ENCODE data around the gene AHCYL1.
"Not testable (repeated sequence)": the region's sequence is repeated elsewhere in the genome, so short reads cannot be mapped to it uniquely, and the experiment has no call there.

AHCYL1 gene

GRCh38 chr1:109984456-109985246 is at the start of gene AHCYL1:
Gene AHCYL1 (plus strand): TSS chr1:109984765. CDS start chr1:109985053, 288 bp downstream.
- no peak for TF ChIP-seq ZNF274 (IDR thresholded peaks at IDR 0.05; ENCODE audit: low read depth, low read length)
- H3K4me3 ChIP-seq (ENCODE audit: low read length) = peak within 1 kb of the TSS; percentile 75

GRCh38 chr1:109935451-109935900 is 49.1 kb upstream of the AHCYL1 start:
- H3K4me3 ChIP-seq (ENCODE audit: low read length) = no peak overlapping the region
- TF ChIP-seq ZNF274 (IDR thresholded peaks at IDR 0.05; ENCODE audit: low read depth, low read length) = no peak

GRCh38 chr1:109937738-109938137 is 46.8 kb upstream of the AHCYL1 start:
- H3K4me3 ChIP-seq (ENCODE audit: low read length) = no peak overlapping the region
- no peak for TF ChIP-seq ZNF274 (IDR thresholded peaks at IDR 0.05; ENCODE audit: low read depth, low read length)

GRCh38 chr1:109938556-109938955 is 46.0 kb upstream of the AHCYL1 start:
- no peak for TF ChIP-seq ZNF274 (IDR thresholded peaks at IDR 0.05; ENCODE audit: low read depth, low read length)
- no peak overlapping the region for H3K4me3 ChIP-seq (ENCODE audit: low read length)

GRCh38 chr1:109942434-109942833 is 42.1 kb upstream of the AHCYL1 start:
- TF ChIP-seq ZNF274 (IDR thresholded peaks at IDR 0.05; ENCODE audit: low read depth, low read length) = no peak
- no peak overlapping the region for H3K4me3 ChIP-seq (ENCODE audit: low read length)

- no peak overlapping the region for H3K4me3 ChIP-seq (ENCODE audit: low read length)
- TF ChIP-seq ZNF274 (IDR thresholded peaks at IDR 0.05; ENCODE audit: low read depth, low read length) = no peak
Observed at GRCh38 chr1:109944541-109944940, 40.0 kb upstream of the AHCYL1 start.

- TF ChIP-seq ZNF274 (IDR thresholded peaks at IDR 0.05; ENCODE audit: low read depth, low read length) = no peak
- no peak overlapping the region for H3K4me3 ChIP-seq (ENCODE audit: low read length)
Observed at GRCh38 chr1:109946511-109946910, 38.1 kb upstream of the AHCYL1 start.

GRCh38 chr1:109947582-109948284 is 36.8 kb upstream of the AHCYL1 start:
- H3K4me3 ChIP-seq (ENCODE audit: low read length) = no peak overlapping the region
- no peak for TF ChIP-seq ZNF274 (IDR thresholded peaks at IDR 0.05; ENCODE audit: low read depth, low read length)

GRCh38 chr1:109948285-109948630 is 36.3 kb upstream of the AHCYL1 start:
- TF ChIP-seq ZNF274 (IDR thresholded peaks at IDR 0.05; ENCODE audit: low read depth, low read length) = no peak
- no peak overlapping the region for H3K4me3 ChIP-seq (ENCODE audit: low read length)

GRCh38 chr1:109950038-109950437 is 34.5 kb upstream of the AHCYL1 start:
- H3K4me3 ChIP-seq (ENCODE audit: low read length) = no peak overlapping the region
- no peak for TF ChIP-seq ZNF274 (IDR thresholded peaks at IDR 0.05; ENCODE audit: low read depth, low read length)

- H3K4me3 ChIP-seq (ENCODE audit: low read length) = no peak overlapping the region
- no peak for TF ChIP-seq ZNF274 (IDR thresholded peaks at IDR 0.05; ENCODE audit: low read depth, low read length)
Observed at GRCh38 chr1:109950509-109950908, 34.1 kb upstream of the AHCYL1 start.

- not testable (repeated sequence) for H3K4me3 ChIP-seq (ENCODE audit: low read length)
Observed at GRCh38 chr1:109951501-109951900, 33.1 kb upstream of the AHCYL1 start.

- H3K4me3 ChIP-seq (ENCODE audit: low read length) = no peak overlapping the region
- TF ChIP-seq ZNF274 (IDR thresholded peaks at IDR 0.05; ENCODE audit: low read depth, low read length) = no peak
Observed at GRCh38 chr1:109954041-109954512, 30.5 kb upstream of the AHCYL1 start.

- no peak overlapping the region for H3K4me3 ChIP-seq (ENCODE audit: low read length)
- no peak for TF ChIP-seq ZNF274 (IDR thresholded peaks at IDR 0.05; ENCODE audit: low read depth, low read length)
Observed at GRCh38 chr1:109959632-109959973, 25.0 kb upstream of the AHCYL1 start.
